T-helper 2 cell (primary cell): ENCODE data around the gene BICRA.
"Not testable (repeated sequence)": the region's sequence is repeated elsewhere in the genome, so short reads cannot be mapped to it uniquely, and the experiment has no call there.

Source experiments
- DNase-seq, 5 experiments: peaks; one replicate each; pipeline versions ENCODE4 v3.0.0 to v3.0.0-alpha.2; 2012 to 2022

Gene BICRA

DNA sequence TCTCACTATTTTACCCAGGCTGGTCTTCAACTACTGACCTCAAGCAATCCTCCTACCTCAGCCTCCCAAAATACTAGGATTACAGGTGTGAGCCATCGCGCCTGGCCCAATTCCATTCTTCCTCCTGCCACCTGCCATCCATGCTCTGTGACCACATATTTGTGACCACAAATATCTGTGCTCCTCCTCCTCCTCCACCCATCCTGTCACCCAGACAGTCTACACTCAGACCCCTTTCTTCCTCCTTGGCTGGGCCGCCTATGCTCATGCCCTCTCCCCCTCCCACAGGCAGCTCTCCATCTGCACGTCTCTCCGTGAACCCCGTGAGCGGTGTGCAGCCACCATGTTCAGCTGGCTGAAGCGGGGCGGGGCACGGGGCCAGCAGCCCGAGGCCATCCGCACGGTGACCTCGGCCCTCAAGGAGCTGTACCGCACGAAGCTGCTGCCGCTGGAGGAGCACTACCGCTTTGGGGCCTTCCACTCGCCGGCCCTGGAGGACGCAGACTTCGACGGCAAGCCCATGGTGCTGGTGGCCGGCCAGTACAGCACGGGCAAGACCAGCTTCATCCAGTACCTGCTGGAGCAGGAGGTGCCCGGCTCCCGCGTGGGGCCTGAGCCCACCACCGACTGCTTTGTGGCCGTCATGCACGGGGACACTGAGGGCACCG lies 107.5 kb downstream of the BICRA start:
- DNase-seq = no peak

DNA sequence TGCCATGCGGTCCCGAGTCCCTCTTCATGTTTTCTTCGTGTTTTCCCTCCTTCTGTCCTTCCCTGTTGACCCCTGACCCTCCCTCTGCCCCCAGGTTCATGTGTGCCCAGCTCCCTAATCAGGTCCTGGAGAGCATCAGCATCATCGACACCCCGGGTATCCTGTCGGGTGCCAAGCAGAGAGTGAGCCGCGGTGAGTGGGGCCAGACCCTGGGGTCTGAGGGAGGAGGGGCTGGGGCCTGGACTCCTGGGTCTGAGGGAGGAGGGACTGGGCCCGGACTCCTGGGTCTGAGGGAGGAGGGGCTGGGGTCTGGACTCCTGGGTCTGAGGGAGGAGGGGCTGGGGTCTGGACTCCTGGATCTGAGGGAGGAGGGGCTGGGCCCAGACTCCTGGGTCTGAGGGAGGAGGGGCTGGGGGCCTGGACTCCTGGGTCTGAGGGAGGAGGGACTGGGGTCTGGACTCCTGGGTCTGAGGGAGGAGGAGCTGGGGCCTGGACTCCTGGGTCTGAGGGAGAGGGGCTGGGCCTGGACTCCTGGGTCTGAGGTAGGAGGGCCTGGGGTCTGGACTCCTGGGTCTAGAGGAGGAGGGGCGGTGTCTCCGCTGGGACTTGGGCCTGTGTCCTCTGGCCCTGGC lies 109.6 kb downstream of the BICRA start:
- not testable (repeated sequence) for DNase-seq

- DNase-seq = no peak
Measured at GRCh38 chr19:47719047-47719859, 110.3 kb downstream of the BICRA start.

DNA sequence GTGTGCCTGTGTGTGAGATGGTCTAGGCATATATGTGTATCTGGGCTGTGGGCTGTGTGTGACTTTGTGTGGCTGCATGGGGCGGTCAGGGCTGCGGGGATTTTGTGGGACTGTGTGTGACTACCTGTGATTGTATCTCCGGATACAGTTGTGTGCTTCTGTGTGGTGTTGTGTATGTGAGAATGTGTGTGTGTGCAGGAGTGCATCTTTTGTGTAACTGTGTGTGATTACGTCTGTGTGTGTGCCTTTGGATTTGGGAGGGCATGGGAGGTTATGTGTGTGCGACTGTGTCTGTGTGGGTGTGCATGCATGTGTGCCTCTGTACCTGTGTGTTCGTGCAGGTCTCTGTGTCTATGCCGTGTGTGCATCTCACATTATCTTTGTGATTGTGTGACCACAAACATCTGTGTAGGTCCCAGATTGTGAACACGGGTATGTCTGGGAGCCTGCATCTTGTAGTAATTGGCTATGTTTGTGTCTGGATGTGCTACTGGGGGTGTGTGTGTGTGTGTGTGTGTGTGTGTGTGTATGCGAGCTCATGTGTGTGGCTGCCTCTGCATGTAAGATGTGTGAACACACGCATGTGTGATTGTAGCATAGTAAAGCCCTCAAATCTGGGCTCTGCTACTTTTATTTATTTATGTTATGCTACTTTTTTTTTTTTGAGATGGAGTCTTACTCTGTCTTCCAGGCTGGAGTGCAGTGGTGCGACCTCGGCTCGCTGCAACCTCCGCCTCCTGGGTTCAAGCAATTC lies 111.9 kb downstream of the BICRA start:
- DNase-seq = no peak

GRCh38 chr19:47723581-47723940 lies 114.6 kb downstream of the BICRA start:
- DNase-seq = peak in 1 of 5 experiments; percentile 44

- DNase-seq = no peak
Measured at GRCh38 chr19:47725759-47726401, 116.9 kb downstream of the BICRA start.

DNA sequence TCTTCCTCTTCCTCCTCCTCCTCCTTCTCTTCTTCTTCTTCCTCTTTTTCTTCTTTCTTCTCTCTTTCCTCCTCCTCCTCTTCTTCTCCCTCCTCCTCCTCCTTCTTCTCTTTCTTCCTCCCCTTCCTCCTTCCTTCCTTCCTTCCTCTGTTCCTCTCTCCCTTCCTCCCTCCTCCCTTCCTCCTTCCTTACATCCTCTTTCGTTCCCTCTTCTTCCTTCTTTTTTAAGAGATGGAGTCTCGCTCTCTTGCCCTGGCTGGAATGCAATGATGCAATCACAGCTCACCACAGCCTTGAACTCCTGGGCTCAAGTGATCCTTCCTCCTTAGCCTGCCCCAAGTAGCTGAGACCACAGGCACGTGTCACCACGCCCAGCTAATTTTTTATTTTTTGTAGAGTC lies 117.5 kb downstream of the BICRA start:
- DNase-seq = no peak

DNA sequence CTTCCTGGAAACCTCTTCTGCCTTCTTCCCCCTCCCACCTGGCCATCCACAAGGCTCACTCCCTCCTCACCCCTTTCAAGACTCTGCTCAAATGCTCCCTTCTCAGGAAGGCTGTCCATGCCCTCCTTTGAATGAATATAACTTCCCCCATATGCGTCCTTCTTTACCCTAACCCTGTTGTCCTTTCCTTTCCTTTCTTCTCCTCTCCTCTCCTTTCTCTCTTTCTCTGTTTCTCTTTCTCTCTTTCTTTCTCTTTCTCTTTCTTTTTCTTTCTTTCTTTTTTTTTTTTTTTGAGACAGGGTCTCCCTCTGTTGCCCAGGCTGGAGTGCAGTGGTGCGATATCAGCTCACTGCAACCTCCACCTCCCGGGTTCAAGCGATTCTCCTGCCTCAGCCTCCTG lies 119.4 kb downstream of the BICRA start:
- not testable (repeated sequence) for DNase-seq

GRCh38 chr19:47729468-47729798 lies 120.5 kb downstream of the BICRA start:
- no peak for DNase-seq

- DNase-seq = peak in 2 of 5 experiments; percentile 33 to 43
Measured at GRCh38 chr19:47729799-47730520, 121.0 kb downstream of the BICRA start.

GRCh38 chr19:47730521-47730889 lies 121.6 kb downstream of the BICRA start:
- no peak for DNase-seq

GRCh38 chr19:47730910-47731309 lies 122.0 kb downstream of the BICRA start:
- no peak for DNase-seq

DNA sequence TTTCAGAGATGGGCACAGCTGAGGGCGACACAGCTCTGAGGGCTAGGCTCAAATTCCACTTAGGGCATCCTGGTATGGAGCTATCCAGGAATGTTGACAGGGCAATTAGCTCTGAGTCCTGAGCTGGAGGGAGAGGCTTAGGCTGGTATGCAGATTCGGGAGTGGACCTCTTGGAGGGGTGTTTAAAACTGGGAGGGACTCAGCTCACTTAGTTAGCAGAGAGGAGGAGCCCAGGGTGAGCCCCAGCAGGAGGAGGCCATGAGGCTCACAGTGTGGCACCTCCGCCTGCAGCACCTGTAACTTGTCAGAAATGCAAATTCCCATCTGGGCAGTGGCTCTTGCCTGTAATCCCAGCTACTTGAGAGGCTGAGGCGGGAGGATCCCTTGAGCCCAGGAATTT lies 126.2 kb downstream of the BICRA start:
- DNase-seq = no peak

GRCh38 chr19:47740866-47741519 lies 132.1 kb downstream of the BICRA start:
- no peak for DNase-seq

- DNase-seq = no peak
Measured at GRCh38 chr19:47741544-47742140, 132.7 kb downstream of the BICRA start.

DNA sequence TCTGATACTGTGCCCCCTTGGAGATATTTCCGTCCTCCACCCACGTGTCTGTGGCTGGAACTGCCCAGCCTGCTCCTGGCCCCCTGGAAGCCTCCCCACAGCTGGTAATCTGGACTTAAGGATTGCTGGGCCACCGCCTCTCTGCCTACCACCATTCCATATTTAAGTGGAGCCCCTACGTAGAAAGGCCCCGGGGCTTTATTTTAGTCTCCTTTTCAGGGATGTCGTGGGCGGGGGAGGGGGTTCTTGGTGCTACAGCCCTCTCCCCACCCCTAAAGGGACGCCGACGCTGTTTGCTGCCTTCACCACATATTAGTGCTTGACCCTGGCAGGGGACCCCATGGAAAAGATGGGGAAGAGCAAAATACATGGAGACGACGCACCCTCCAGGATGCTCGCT lies 133.7 kb downstream of the BICRA start:
- no peak for DNase-seq

GRCh38 chr19:47745010-47745901 lies 136.3 kb downstream of the BICRA start, which contains the start of gene NOP53:
Gene NOP53, plus strand, starts transcription at chr19:47745546. Its CDS starts 14 bp downstream, at chr19:47745560.
- DNase-seq = peak; percentile 93 to 96 (median 94)

DNA sequence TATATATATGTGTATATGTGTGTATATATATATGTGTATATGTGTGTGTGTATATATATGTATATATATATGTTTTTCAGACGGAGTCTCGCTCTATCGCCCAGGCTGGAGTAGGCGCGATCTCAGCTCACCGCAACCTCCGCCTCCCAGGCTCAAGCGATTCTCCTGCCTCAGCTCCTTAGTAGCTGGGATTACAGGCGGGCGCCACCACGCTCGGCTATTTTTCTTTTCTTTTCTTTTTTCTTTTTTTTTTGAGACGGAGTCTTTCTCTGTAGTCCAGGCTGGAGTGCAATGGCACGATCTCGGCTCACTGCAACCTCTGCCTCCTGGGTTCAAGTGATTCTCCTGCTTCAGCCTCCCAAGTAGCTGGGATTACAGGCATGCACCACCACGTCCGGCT lies 137.2 kb downstream of the BICRA start:
- not testable (repeated sequence) for DNase-seq

- peak in 1 of 5 experiments; percentile 41 for DNase-seq
Measured at GRCh38 chr19:47749326-47749725, 140.4 kb downstream of the BICRA start.

GRCh38 chr19:47750752-47751151 lies 141.8 kb downstream of the BICRA start:
- DNase-seq = no peak
